Neural cell (in vitro differentiated cells): ENCODE data around the gene CRISP3.

ENCODE experiments used
- EZH2 ChIP-seq: fragments of 200-600, 300-800 bp; shearing (Covaris generic), sonication (generic); IDR thresholded peaks from 2 replicates; pipeline ENCODE4 v1.6.1; 2014; ENCODE audit warnings: antibody characterized with exemption, low read length, borderline replicate concordance, mild to moderate bottlenecking; ENCODE audit not compliant: insufficient read depth, poor library complexity, severe bottlenecking
- SMC3 ChIP-seq: fragments of 450-650 bp; conservative IDR thresholded peaks from 2 replicates; pipeline ENCODE4 v1.6.1; 2014; ENCODE audit warnings: antibody characterized with exemption, mild to moderate bottlenecking, moderate library complexity; ENCODE audit not compliant: poor library complexity
- TAF1 ChIP-seq: IDR thresholded peaks from 2 replicates; pipeline ENCODE4 v1.6.1; 2012; ENCODE audit warnings: low read depth
- TF ChIP-seq, protein P1 (sequence below): fragments of 450-650 bp; IDR thresholded peaks from 2 replicates; pipeline ENCODE4 v1.5.1; 2014; ENCODE audit warnings: antibody characterized with exemption, mild to moderate bottlenecking, moderate library complexity; ENCODE audit not compliant: poor library complexity, severe bottlenecking
- TF ChIP-seq, protein P2 (sequence below): IDR thresholded peaks from 2 replicates; pipeline ENCODE4 v1.6.1; 2012; ENCODE audit warnings: borderline replicate concordance

DNA sequence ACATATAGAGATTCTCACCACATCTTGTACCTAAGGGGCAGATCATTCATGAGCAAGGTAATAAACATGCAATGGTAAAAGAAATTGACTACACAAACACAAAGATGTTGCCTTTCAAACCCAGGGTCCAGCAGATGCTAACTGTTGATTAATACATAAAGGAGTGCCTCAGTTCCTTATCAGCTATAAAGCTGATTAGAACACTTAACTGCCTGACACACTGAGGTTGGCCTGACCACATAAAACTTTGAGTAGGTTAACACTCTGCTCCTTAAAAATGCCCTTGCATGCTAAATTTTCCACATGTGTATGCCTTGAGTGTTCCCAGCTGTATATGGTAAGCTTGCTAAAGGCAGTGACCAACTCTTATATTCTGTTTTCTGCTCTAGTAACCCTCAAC, 45.7 kb downstream of the CRISP3 start:
- TF ChIP-seq, protein P1, sequence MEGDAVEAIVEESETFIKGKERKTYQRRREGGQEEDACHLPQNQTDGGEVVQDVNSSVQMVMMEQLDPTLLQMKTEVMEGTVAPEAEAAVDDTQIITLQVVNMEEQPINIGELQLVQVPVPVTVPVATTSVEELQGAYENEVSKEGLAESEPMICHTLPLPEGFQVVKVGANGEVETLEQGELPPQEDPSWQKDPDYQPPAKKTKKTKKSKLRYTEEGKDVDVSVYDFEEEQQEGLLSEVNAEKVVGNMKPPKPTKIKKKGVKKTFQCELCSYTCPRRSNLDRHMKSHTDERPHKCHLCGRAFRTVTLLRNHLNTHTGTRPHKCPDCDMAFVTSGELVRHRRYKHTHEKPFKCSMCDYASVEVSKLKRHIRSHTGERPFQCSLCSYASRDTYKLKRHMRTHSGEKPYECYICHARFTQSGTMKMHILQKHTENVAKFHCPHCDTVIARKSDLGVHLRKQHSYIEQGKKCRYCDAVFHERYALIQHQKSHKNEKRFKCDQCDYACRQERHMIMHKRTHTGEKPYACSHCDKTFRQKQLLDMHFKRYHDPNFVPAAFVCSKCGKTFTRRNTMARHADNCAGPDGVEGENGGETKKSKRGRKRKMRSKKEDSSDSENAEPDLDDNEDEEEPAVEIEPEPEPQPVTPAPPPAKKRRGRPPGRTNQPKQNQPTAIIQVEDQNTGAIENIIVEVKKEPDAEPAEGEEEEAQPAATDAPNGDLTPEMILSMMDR, result no peak
- TF ChIP-seq EZH2, result no peak
- no peak for TF ChIP-seq TAF1
- TF ChIP-seq SMC3, result no peak
- TF ChIP-seq, protein P2, sequence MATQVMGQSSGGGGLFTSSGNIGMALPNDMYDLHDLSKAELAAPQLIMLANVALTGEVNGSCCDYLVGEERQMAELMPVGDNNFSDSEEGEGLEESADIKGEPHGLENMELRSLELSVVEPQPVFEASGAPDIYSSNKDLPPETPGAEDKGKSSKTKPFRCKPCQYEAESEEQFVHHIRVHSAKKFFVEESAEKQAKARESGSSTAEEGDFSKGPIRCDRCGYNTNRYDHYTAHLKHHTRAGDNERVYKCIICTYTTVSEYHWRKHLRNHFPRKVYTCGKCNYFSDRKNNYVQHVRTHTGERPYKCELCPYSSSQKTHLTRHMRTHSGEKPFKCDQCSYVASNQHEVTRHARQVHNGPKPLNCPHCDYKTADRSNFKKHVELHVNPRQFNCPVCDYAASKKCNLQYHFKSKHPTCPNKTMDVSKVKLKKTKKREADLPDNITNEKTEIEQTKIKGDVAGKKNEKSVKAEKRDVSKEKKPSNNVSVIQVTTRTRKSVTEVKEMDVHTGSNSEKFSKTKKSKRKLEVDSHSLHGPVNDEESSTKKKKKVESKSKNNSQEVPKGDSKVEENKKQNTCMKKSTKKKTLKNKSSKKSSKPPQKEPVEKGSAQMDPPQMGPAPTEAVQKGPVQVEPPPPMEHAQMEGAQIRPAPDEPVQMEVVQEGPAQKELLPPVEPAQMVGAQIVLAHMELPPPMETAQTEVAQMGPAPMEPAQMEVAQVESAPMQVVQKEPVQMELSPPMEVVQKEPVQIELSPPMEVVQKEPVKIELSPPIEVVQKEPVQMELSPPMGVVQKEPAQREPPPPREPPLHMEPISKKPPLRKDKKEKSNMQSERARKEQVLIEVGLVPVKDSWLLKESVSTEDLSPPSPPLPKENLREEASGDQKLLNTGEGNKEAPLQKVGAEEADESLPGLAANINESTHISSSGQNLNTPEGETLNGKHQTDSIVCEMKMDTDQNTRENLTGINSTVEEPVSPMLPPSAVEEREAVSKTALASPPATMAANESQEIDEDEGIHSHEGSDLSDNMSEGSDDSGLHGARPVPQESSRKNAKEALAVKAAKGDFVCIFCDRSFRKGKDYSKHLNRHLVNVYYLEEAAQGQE, result no peak
